ENCODE measurements around the gene SCNN1A. TPM values are rescaled to one million over a fixed set of nuclear protein-coding genes. Genes with fewer than 3 reads are reported as not detected.
A peak's percentile ranks its signal among the peaks of the same experiment; 100 is the strongest.

SCNN1A gene
- total and polyA plus RNA-seq, 2 donors (not counting 1 experiment from before 2014, with no cell fraction given) = 0.20 TPM; not detected in 1

DNA sequence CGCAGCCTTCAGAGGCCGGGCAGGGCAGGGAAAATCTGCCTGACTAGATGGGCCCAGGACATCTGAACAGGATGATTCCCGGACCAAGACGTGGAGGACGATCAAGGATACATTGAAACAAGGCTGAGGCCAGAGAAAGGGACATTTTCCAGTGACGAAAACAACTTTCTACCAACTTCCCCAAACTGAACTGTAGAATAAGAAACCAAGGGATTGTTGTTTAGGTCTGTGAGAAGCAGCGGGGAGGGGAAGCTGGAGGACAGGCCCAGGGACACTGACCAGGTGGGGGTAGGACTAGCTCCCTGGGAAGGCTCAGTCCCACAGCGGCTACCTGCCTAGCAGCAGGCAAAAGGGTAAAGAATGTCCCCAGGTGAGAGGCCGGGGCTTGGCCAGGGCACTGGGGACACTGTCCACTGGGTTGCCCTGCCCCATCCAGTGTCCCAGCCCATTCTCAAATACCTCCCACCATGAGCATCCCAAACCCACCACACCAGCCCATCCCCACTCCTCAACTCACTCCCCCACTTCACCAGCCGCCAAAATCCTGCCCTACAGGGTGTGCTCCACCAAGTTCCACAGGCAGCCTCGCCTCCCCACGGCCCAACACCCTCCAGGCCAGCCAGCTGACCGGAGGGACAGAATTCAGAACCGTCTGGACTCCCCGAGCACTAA is 34.5 kb downstream of the SCNN1A start:
- Histone ChIP-seq H3K9ac (ENCODE audit: low read length) (no peak overlapping the region), H3K4me1 (ENCODE audit: control insufficient read depth in 2 of 2, insufficient read depth in 2 of 2, low read length in 2 of 2) (peaks cover 49 to 63% of the 10 kb centered on the region in 2 donors), H3K4me3 (ENCODE audit: control extremely low read depth in 1 of 5, extremely low read depth in 1 of 5, insufficient read depth in 1 of 5, low read depth in 2 of 5, low read length in 4 of 5) (peak overlapping the region in 2 of 5 experiments; percentile 12 to 55), H3K36me3 (replicated peaks in 1 of 2; ENCODE audit: control extremely low read depth in 1 of 2, control insufficient read depth in 1 of 2, extremely low read depth in 1 of 2, insufficient read depth in 2 of 2, low read length in 1 of 2) (no peaks in the 10 kb centered on the region), H3K27me3 (replicated peaks in 1 of 4; ENCODE audit: control extremely low read depth in 1 of 4, control insufficient read depth in 3 of 4, insufficient read depth in 4 of 4, low read length in 3 of 4) (peaks cover 0 to 92% (median 69%) of the 10 kb centered on the region in 4 experiments), H3K27ac (ENCODE audit: low read length in 2 of 2) (no peak overlapping the region), H3K4me2 (replicated peaks; ENCODE audit: low read depth, low read length, poor library complexity, severe bottlenecking) (peak overlapping the region; percentile 36), H3K9me3 (ENCODE audit: control extremely low read depth in 1 of 3, control insufficient read depth in 2 of 3, insufficient read depth in 1 of 3, low read length in 2 of 3) (peaks cover 0 to 27% (median 0%) of the 10 kb centered on the region in 3 donors), H4K20me1 (ENCODE audit: control insufficient read depth, insufficient read depth, low read length, poor library complexity, severe bottlenecking) (peaks cover 5% of the 10 kb centered on the region), H3K79me2 (ENCODE audit: control insufficient read depth, insufficient read depth, low read length) (no peaks in the 10 kb centered on the region), H2AFZ (ENCODE audit: insufficient read depth, low read depth, low read length, poor library complexity, severe bottlenecking) (no peak overlapping the region)
- no peak for TF ChIP-seq EZH2 (IDR thresholded peaks at IDR 0.05; ENCODE audit: borderline replicate concordance, insufficient read depth, low read depth, low read length, poor library complexity, severe bottlenecking)
- TF ChIP-seq, protein P1, sequence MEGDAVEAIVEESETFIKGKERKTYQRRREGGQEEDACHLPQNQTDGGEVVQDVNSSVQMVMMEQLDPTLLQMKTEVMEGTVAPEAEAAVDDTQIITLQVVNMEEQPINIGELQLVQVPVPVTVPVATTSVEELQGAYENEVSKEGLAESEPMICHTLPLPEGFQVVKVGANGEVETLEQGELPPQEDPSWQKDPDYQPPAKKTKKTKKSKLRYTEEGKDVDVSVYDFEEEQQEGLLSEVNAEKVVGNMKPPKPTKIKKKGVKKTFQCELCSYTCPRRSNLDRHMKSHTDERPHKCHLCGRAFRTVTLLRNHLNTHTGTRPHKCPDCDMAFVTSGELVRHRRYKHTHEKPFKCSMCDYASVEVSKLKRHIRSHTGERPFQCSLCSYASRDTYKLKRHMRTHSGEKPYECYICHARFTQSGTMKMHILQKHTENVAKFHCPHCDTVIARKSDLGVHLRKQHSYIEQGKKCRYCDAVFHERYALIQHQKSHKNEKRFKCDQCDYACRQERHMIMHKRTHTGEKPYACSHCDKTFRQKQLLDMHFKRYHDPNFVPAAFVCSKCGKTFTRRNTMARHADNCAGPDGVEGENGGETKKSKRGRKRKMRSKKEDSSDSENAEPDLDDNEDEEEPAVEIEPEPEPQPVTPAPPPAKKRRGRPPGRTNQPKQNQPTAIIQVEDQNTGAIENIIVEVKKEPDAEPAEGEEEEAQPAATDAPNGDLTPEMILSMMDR (IDR thresholded peaks at IDR 0.05) = no peak
- Mint-ChIP-seq H3K4me3 (peak overlapping the region; percentile 2), H3K27me3 (peaks cover 45% of the 10 kb centered on the region), H3K9me3 (ENCODE audit: insufficient read depth) (no peaks in the 10 kb centered on the region), H3K27ac (no peak overlapping the region), H3K4me1 (peaks cover 5% of the 10 kb centered on the region)
- WGBS (ENCODE audit: insufficient coverage) = 4% methylated on average over 13 of the region's 15 CpGs
- ChIA-PET CTCF (no interaction called here), POLR2A (no interaction called here)
- intact Hi-C loops (cut with micrococcal nuclease) = no loop called here
- ATAC-seq (ENCODE audit: low read depth) (no peak), DNase-seq (no peak)

DNA sequence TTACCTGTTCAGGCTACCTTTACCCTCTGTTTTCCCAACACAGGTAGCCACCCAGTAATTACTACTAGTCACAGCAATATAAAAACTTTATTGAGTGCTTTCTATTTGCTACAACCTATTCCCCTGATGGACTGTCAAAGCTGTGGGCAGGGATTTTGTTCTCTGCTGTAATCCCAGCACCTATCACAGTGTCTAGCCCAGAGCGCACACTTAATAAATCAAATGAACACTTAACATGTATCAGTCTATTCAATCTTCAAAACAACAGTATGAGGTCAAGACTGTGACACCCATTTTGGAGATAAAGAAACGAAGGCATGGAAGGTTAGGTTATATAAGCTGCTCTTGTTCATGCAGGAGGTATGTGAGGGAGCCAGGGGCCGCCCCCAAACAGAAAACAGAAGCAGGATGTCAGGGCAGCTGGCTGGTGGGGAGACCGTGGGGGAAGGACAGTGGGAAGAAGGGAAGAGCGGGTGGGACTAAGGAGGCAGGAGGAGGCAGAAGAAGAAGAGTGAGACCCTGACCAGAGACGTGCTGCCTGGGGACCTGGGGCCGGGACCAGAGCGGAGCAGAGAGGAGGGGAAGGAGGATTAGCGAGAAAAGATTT is 35.2 kb downstream of the SCNN1A start:
- H3K4me2 ChIP-seq (replicated peaks; ENCODE audit: low read depth, low read length, poor library complexity, severe bottlenecking) = peak overlapping the region; percentile 36
- H2AFZ ChIP-seq (ENCODE audit: insufficient read depth, low read depth, low read length, poor library complexity, severe bottlenecking) = no peak overlapping the region
- Mint-ChIP-seq H3K27ac (no peak overlapping the region), H3K4me1 (peaks cover 5% of the 10 kb centered on the region), H3K9me3 (ENCODE audit: insufficient read depth) (no peaks in the 10 kb centered on the region), H3K4me3 (no peak overlapping the region), H3K27me3 (peaks cover 45% of the 10 kb centered on the region)
- WGBS (ENCODE audit: insufficient coverage) = 4% methylated on average over 8 of the region's 9 CpGs
- ATAC-seq (ENCODE audit: low read depth) (no peak), DNase-seq (no peak)
- H3K4me3 ChIP-seq (ENCODE audit: control extremely low read depth in 1 of 5, extremely low read depth in 1 of 5, insufficient read depth in 1 of 5, low read depth in 2 of 5, low read length in 4 of 5) = peak overlapping the region in 1 of 5 experiments; percentile 83
- H3K9me3 ChIP-seq (ENCODE audit: control extremely low read depth in 1 of 3, control insufficient read depth in 2 of 3, insufficient read depth in 1 of 3, low read length in 2 of 3) = peaks cover 0 to 27% (median 0%) of the 10 kb centered on the region in 3 donors
- no peak overlapping the region for H3K27ac ChIP-seq (ENCODE audit: low read length in 2 of 2)
- intact Hi-C loops (cut with micrococcal nuclease) = no loop called here
- POLR2A ChIA-PET = no interaction called here
- H3K27me3 ChIP-seq (replicated peaks in 1 of 4; ENCODE audit: control extremely low read depth in 1 of 4, control insufficient read depth in 3 of 4, insufficient read depth in 4 of 4, low read length in 3 of 4) = peaks cover 0 to 92% (median 66%) of the 10 kb centered on the region in 4 experiments
- TF ChIP-seq, protein P1 (IDR thresholded peaks at IDR 0.05) = no peak
- no peak for TF ChIP-seq EZH2 (IDR thresholded peaks at IDR 0.05; ENCODE audit: borderline replicate concordance, insufficient read depth, low read depth, low read length, poor library complexity, severe bottlenecking)
- H3K79me2 ChIP-seq (ENCODE audit: control insufficient read depth, insufficient read depth, low read length) = no peaks in the 10 kb centered on the region
- H3K9ac ChIP-seq (ENCODE audit: low read length) = no peak overlapping the region
- H4K20me1 ChIP-seq (ENCODE audit: control insufficient read depth, insufficient read depth, low read length, poor library complexity, severe bottlenecking) = peaks cover 11% of the 10 kb centered on the region
- H3K4me1 ChIP-seq (ENCODE audit: control insufficient read depth in 2 of 2, insufficient read depth in 2 of 2, low read length in 2 of 2) = peaks cover 53 to 65% of the 10 kb centered on the region in 2 donors
- CTCF ChIA-PET = interaction anchor here (0.7 kb wide), 1 partner anchor 198 kb away, joined by 3 read pairs; no protein-coding TSS in a partner anchor
- H3K36me3 ChIP-seq (replicated peaks in 1 of 2; ENCODE audit: control extremely low read depth in 1 of 2, control insufficient read depth in 1 of 2, extremely low read depth in 1 of 2, insufficient read depth in 2 of 2, low read length in 1 of 2) = no peaks in the 10 kb centered on the region

Measured in B cell (primary cell).